ENCODE results near the gene TMEM203. TPM values are rescaled to one million over a fixed set of nuclear protein-coding genes. Genes with fewer than 3 reads are reported as not detected.

Gene TMEM203
- total and polyA plus RNA-seq, 2 of the 13 experiments (the other 11 are each of a cell fraction or from before 2014, with no cell fraction given) = 23.4 to 36.7 TPM

GRCh38 chr9:137250329-137251193 is 45.1 kb upstream of the TMEM203 start (continued):
- no peak for TF ChIP-seq ZBTB2 (CRISPR knock-in tag; IDR thresholded peaks at IDR 0.05; ENCODE audit: low read depth)
- no peak for TF ChIP-seq NFE2 (CRISPR knock-in tag; IDR thresholded peaks at IDR 0.05)
- no peak for TF ChIP-seq GLI4 (CRISPR knock-in tag; IDR thresholded peaks at IDR 0.05; ENCODE audit: borderline replicate concordance)
- TF ChIP-seq ZNF263 (CRISPR knock-in tag; IDR thresholded peaks at IDR 0.05) = no peak
- no peak for TF ChIP-seq LCORL (IDR thresholded peaks at IDR 0.05)
- 0 out of 2 replicates have a peak, but pooled peaks have one; percentile 66 for TF ChIP-seq LCORL (CRISPR knock-in tag; IDR thresholded peaks at IDR 0.05)
- no peak for TF ChIP-seq ZNF430 (CRISPR knock-in tag; IDR thresholded peaks at IDR 0.05)
- 0 out of 2 replicates have a peak, but pooled peaks have one; percentile 37 for TF ChIP-seq ZNF609 (CRISPR knock-in tag; IDR thresholded peaks at IDR 0.05; ENCODE audit: borderline replicate concordance)
- no peak for TF ChIP-seq ZNF530 (CRISPR knock-in tag; IDR thresholded peaks at IDR 0.05; ENCODE audit: low read depth)
- TF ChIP-seq ZNF354B (CRISPR knock-in tag; IDR thresholded peaks at IDR 0.05) = no peak
- TF ChIP-seq RARA (CRISPR knock-in tag; IDR thresholded peaks at IDR 0.05) = peak; percentile 45; the same call in 1 of the 2 replicates
- no peak for TF ChIP-seq ATF5 (CRISPR knock-in tag; IDR thresholded peaks at IDR 0.05; ENCODE audit: low read depth)
- no peak for TF ChIP-seq TBL1XR1 (IDR thresholded peaks at IDR 0.05; ENCODE audit: borderline replicate concordance, low read length, partially characterized antibody)
- peak; percentile 56 for TF ChIP-seq PAXIP1 (CRISPR knock-in tag; conservative IDR thresholded peaks at IDR 0.05)
- no peak for TF ChIP-seq ZBTB25 (CRISPR knock-in tag; IDR thresholded peaks at IDR 0.05)
- TF ChIP-seq FIP1L1 (IDR thresholded peaks at IDR 0.05; ENCODE audit: borderline replicate concordance, insufficient read depth, low read depth, low read length) = no peak
